ENCODE measurements around the gene DEFB119.

The DEFB119 gene

GRCh38 chr20:31355981-31356380 is 34.4 kb downstream of the DEFB119 start:
- H3K9me3 Mint-ChIP-seq: no peaks in the 10 kb centered on the region
- peaks cover 2% of the 10 kb centered on the region for H3K27me3 Mint-ChIP-seq
- no peaks in the 10 kb centered on the region for H3K36me3 Mint-ChIP-seq
- no peaks in the 10 kb centered on the region for H3K4me1 Mint-ChIP-seq
- H3K4me3 Mint-ChIP-seq: no peak overlapping the region
- H3K27ac Mint-ChIP-seq: no peak overlapping the region

GRCh38 chr20:31341470-31341869 is 48.9 kb downstream of the DEFB119 start:
- Mint-ChIP-seq H3K27ac (no peak overlapping the region), H3K9me3 (no peaks in the 10 kb centered on the region), H3K36me3 (no peaks in the 10 kb centered on the region), H3K27me3 (peaks cover 4% of the 10 kb centered on the region), H3K4me3 (no peak overlapping the region), H3K4me1 (no peaks in the 10 kb centered on the region)

GRCh38 chr20:31330893-31331292 is 59.5 kb downstream of the DEFB119 start:
- no peak overlapping the region for H3K4me3 Mint-ChIP-seq
- H3K36me3 Mint-ChIP-seq: peaks cover 6% of the 10 kb centered on the region
- no peak overlapping the region for H3K27ac Mint-ChIP-seq
- peaks cover 6% of the 10 kb centered on the region for H3K27me3 Mint-ChIP-seq
- no peaks in the 10 kb centered on the region for H3K4me1 Mint-ChIP-seq
- peaks cover 13% of the 10 kb centered on the region for H3K9me3 Mint-ChIP-seq

Measured in activated naive CD4-positive, alpha-beta T cell treated with anti-CD3 and anti-CD28 coated beads, Interleukin-2, amount 50 U/mL, for 24 hours (primary cell).